ENCODE results near the gene BTC.
A peak's percentile ranks its signal among the peaks of the same experiment; 100 is the strongest.
"Not testable (repeated sequence)": the region's sequence is repeated elsewhere in the genome, so short reads cannot be mapped to it uniquely, and the experiment has no call there.

BTC gene

DNA sequence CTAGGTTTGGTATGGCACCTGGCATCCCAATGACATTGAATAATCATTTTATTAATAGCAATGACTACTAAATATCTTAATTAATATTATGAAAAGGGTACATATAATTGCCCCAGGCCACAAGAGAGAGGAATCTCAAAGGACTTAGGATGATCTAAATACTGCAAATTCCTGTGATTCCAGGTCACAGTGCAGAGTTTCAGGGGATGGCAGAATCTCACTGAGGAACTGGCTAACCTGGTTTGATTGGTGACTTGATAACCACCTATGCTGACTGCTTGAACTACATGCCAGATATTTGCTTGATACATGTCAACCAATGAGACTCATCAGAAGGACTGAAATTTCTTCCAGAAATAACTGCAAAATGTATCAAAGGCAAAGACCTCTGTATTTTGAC is 37.2 kb downstream of the BTC start:
- DNase-seq (ENCODE audit: low read depth), result no peak

DNA sequence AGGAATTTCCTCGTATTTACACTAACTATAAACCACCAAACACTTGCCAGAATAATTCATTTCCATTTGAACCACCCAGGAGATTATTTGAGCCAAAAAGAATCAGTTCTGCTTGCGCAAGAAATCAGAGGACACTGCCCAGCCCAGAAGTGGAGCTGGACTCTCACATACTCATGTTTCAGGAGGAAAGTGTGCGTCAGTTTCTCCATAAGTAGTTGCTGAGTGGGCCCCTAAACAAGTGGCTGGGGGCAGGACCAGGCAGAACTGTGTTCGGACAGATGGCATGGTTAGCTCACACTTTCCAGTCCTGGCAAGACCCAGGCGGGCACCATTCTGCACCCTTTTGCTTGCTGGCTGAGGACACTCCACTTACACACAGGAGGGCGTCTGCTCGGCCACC is 38.8 kb downstream of the BTC start:
- DNase-seq (ENCODE audit: low read depth), result no peak

DNA sequence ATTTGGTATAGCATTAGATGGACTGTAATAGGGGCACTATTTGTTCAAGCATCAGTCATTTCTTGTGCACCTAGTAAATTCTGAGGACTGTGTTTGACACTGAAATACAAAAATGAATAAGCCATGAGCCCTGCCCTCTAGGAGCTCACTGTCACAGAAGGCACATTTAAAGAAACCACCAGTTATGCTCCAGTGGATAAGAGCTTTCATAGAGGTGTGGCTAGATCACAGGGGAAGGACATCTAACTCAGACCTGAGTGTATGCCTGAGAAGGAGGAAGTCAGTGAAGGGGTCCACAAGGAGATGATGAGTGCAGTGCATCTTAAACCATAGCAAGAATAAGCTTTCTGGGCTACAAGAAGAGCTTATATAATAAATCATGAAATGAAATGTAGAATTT is 40.1 kb downstream of the BTC start:
- no peak for DNase-seq (ENCODE audit: low read depth)

DNA sequence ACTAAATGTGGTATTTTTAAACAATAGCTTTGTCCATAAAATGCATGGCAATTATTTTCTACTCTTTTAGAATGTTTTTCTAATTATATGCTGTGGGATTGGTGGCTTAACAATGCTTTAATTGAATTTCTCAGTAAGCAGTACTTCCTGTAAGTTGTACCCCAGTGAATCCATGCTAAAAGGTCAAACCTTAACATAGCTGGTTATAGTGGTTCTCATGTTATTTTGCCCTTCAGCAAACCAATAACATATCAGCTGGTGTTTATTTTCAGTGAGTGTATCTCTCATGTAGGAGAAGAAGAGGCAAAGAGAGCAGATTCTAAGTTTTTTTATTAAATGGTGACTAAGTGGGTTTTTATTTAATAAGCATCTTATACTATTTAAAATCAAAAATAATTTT is 41.5 kb downstream of the BTC start:
- no peak for DNase-seq (ENCODE audit: low read depth)

DNA sequence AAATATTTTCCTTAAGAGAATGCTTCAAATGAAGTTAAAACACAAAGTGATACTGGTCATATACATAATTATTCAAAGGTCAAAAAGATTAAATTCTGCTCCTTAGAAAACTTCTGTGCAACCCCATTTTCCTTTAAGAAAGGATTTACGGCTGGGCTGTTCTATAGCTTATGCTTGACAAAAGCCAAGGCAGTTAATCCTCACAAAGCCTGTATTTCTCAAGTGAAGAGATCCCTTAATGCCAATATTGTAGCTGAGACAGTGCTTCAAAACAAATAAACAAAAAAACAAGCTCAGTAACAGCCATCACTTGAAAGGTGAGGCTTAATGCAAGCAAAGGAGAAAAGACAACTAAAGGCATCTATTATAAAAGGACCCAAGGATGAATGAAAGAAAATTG is 42.5 kb downstream of the BTC start:
- DNase-seq (ENCODE audit: low read depth), result no peak

DNA sequence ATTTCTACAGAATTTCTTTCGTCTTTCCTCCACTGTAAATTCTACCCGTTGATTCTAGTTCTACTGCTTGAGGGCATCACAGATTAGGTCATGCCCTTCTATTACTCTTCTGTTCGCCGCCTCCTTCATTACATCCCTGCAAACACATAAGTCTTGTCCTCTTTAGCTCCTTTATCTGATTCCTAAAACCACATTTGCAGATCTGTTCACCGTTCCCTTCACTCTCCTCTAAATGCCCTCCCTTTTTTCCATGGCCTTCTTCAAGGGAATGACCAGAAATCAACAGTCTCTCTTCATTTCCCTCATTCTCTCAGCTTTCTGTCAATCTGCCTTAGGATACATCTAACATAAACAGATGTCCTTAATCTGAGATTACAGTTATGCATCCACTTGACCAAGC is 43.1 kb downstream of the BTC start:
- DNase-seq (ENCODE audit: low read depth), result no peak

DNA sequence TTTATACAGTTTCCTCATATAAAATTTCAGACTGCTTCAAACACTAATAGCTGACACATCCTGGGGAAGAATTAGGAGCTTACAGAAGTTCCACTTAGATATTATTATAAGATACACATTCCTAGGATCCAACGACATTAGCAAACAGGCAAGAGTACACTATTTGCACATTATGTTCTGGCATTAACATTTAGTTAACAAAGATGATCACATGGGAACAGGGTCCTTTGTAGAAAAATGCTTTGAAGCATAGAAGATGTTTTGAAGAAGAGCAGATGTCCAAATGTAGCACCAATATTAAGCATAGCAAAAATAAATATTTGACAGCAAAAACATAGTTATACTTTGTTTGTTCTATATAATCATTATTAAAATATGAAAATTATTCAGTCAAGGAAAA is 52.1 kb downstream of the BTC start:
- no peak for DNase-seq (ENCODE audit: low read depth)

DNA sequence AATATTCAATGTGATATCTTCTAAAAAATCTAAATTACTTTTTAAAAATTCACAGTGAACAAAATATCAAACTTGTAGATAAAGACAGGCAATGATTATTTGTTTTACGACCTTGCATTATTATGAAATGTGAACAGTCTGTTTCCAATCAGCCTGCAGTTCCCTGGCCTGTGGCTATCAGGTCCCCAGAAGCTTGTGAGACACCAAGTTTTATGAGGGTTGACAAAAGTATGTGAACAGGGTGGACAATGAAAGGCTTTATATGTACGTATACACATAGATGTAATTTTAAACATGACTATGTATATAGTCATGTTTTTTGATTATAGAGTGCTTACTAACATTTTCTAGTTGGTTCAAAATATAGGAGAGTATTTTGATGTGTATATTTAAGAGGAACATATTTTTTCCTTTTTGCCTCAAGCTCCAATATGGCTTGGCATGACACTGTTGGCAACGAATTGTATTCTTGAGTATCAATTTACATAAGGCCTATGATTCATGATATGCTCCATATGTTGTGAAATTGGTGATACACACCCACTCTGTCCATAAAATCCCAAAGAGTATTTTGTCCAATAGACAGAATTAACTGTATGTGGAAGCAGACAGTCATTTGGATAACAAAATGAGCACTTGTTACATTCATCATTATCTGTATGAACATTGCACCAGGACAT is 55.7 kb downstream of the BTC start:
- peak; percentile 47 for DNase-seq (ENCODE audit: low read depth)

DNA sequence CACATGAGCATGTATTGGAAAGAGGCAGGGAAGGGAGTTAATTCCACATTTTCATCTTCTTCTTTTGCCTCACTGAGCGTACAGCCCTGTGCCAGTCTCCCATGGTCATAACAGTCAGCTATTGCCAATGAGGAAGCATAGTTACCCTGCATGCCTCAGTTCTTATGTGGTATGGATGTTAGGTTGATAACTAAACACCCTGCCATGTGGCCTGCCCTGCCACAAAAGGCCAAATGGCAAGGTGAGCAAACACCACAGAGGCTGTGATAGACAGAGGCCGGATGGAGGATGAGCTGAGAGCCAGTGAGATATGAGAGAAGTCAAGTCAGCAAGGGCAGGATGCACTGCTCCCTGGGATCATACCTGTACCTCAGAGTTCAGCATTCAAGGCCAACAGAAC is 59.3 kb downstream of the BTC start:
- no peak for DNase-seq (ENCODE audit: low read depth)

DNA sequence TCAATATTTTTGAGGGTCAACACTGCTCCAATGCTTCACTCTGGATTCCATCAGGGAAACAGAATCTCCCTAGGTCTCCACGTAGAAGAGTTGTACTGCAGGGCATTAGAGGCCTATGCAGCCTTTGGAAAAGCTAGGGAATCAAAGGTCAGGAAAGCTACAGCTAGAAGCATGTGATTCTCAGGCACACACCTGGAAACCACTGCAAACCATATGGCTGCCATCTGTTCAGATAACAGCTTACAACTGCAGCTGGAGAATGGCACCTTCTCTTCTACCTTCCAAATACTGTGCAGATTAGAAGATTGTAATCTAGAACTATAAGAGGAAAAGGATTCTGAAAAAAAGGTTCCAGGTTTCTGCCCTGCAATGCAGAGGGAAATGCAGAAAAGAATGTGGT is 60.6 kb downstream of the BTC start:
- no peak for DNase-seq (ENCODE audit: low read depth)

DNA sequence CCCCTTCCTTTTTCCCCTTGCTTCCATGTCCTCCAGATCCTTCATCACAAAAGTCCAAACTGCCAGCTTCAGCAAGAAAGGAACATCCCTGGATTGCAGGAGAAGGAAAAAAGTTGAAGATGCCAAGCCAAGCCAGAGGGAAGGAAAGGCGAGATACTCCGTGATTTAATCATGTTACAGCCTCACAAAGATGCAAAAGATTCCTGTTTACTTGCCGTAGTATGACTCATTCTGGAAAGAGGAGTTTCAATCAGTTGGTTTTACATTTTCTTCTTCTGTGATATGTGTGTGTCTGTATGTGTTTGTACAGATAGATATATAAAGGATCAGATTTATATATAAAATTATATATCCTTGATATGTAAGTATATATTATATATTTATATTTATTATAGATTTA is 69.3 kb downstream of the BTC start:
- no peak for DNase-seq (ENCODE audit: low read depth)

DNA sequence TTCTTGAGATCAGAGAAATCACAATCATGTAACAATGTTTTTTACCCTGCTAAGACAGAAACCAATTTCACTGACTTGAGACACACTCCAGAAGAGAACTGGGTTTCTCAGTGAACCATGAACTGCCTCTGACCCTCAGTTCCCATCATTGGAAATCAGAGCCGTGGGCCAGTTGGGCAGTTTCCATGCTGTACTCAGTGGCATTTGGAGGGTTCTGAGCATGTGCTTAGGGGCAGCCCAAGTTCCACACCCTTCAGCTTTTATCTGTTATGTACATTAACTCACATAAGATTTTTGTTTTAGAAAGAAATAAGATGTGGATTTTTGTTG is 77.9 kb downstream of the BTC start:
- no peak for DNase-seq (ENCODE audit: low read depth)

DNA sequence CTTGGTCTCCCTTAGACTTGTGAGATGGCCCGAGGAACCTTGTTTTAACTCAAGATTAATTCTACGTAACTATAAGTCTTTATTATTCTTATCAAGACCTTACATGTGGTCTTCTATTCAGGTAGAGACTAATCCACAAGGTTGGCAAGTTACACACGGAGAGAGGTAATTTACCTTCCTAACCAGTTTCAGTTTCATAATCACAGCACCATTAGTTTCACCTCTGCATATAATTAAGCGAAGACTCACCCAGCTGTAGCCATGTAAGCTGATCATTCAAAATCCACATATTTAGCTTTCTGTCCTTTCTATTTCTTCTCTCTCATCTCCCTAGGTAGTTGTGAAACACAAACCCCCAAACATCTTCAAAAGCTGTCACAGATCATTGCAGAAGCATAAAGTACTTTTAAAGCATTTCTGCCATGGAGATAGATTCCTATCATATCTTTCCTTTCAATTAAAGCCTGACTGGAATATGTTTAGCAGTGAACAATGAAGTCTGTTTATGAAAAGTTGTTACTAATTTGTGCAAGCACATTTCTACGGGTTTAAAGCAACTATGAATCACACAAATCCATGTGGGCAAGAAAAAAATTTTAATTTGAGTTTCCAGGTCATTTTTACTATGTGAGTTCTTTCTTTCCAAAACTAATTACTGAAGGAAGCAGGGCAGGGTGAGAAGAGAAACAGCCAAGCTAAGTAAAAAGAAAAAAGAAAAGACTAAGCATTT is 78.5 kb downstream of the BTC start:
- DNase-seq (ENCODE audit: low read depth), result no peak

DNA sequence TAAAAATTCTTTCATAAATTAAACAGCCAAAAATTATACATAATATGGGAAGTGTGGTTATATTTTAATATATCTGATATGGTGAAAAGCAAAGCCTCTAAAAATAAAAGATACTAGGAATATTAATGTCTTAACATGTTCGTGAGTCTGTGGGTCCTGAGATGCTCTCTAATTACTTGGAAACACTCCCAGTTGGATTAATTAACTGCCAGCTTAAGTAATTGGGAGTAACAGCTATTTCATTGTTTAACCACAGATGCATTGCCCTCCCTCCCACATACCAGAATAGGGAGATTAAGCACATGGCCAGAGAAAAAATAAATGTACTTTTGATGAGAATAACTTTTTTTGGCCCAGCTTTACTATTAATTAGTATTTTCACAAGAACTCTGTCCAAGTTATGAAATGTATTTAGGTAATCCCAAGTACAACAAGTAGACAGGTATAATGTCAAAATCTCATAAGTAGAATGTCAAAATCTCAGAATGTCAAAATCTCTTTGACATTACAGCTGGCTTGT is 79.7 kb downstream of the BTC start:
- DNase-seq (ENCODE audit: low read depth), result no peak

DNA sequence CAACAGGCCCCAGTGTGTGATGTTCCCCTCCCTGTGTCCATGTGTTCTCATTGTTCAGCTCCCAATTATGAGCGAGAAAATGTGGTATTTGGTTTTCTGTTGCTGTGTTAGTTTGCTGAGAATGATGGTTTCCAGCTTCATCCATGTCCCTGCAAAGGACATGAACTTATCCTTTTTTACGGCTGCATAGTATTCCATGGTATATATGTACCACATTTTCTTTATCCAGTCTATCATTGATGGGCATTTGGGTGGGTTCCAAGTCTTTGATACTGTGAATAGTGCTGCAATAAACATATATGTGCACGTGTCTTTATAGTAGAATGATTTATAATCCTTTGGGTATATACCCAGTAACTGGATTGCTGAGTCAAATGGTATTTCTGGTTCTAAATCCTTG is 86.2 kb downstream of the BTC start:
- DNase-seq (ENCODE audit: low read depth), result not testable (repeated sequence)

Data from HS-5 (cell line).